Panc1 (cell line): Measurements from ENCODE around the gene STAB2.

Experiments used
- CTCF ChIP-seq: fragments of 450-650 bp; IDR thresholded peaks from 2 replicates; pipeline ENCODE4 v1.5.1; 2017; ENCODE audit warnings: mild to moderate bottlenecking
- POLR2AphosphoS5 ChIP-seq: IDR thresholded peaks from 2 replicates; pipeline ENCODE4 v1.6.1; 2012; ENCODE audit warnings: mild to moderate bottlenecking, low read depth, low read length, moderate library complexity
- REST ChIP-seq, 2 experiments: IDR thresholded peaks; 2 replicates each; pipeline ENCODE4 v1.6.1; 2011 to 2012; ENCODE audit warnings: low read depth in 2 of 2, control low read depth in 1 of 2, low read length in 1 of 2, mild to moderate bottlenecking in 1 of 2, moderate library complexity in 1 of 2; ENCODE audit not compliant: insufficient read depth in 1 of 2
- SIN3A ChIP-seq: IDR thresholded peaks from 2 replicates; pipeline ENCODE4 v1.6.1; 2012; ENCODE audit warnings: low read depth, mild to moderate bottlenecking, low read length, moderate library complexity, borderline replicate concordance; ENCODE audit not compliant: insufficient read depth

GRCh38 chr12:103599274-103599673 is 12.2 kb downstream of the STAB2 start:
- TF ChIP-seq CTCF: no peak
- no peak for TF ChIP-seq POLR2AphosphoS5
- TF ChIP-seq REST (IDR thresholded peaks at IDR 0.05; ENCODE audit: insufficient read depth in 1 of 2, low read depth in 2 of 2, low read length in 1 of 2): no peak
- TF ChIP-seq SIN3A: no peak
